Activated CD8-positive, alpha-beta memory T cell treated with anti-CD3 and anti-CD28 coated beads, Interleukin-2, amount 50 U/mL, for 48 hours (primary cell): ENCODE results near the gene RGSL1.
A peak's percentile ranks its signal among the peaks of the same experiment; 100 is the strongest.

Experiments
- DNase-seq: peaks from one replicate; pipeline ENCODE4 v3.0.0-alpha.2; 2020

Gene RGSL1

GRCh38 chr1:182595641-182596240 is 145.8 kb downstream of the RGSL1 start:
- DNase-seq: peak; percentile 82

- DNase-seq: no peak
Measured at GRCh38 chr1:182596934-182597333, 147.0 kb downstream of the RGSL1 start.

GRCh38 chr1:182598296-182598695 is 148.3 kb downstream of the RGSL1 start:
- DNase-seq: peak; percentile 46

- no peak for DNase-seq
Measured at GRCh38 chr1:182599339-182599738, 149.4 kb downstream of the RGSL1 start.

- no peak for DNase-seq
Measured at GRCh38 chr1:182600036-182600713, 150.2 kb downstream of the RGSL1 start.

- no peak for DNase-seq
Measured at GRCh38 chr1:182600745-182601415, 150.9 kb downstream of the RGSL1 start.

GRCh38 chr1:182601416-182601786 is 151.5 kb downstream of the RGSL1 start:
- peak; percentile 76 for DNase-seq

GRCh38 chr1:182601913-182602312 is 152.0 kb downstream of the RGSL1 start:
- no peak for DNase-seq

GRCh38 chr1:182602935-182603645 is 153.1 kb downstream of the RGSL1 start:
- DNase-seq: no peak

- DNase-seq: no peak
Measured at GRCh38 chr1:182603646-182604174, 153.8 kb downstream of the RGSL1 start.

- peak; percentile 96 for DNase-seq
Measured at GRCh38 chr1:182604175-182605164, 154.5 kb downstream of the RGSL1 start, which contains the start of gene RGS16. Gene RGS16, minus strand, starts transcription at chr1:182604389. Its CDS starts 130 bp downstream, at chr1:182604259.

- DNase-seq: peak; percentile 3
Measured at GRCh38 chr1:182607566-182607965, 157.6 kb downstream of the RGSL1 start.

GRCh38 chr1:182608236-182608635 is 158.3 kb downstream of the RGSL1 start:
- peak; percentile 13 for DNase-seq

- peak; percentile 48 for DNase-seq
Measured at GRCh38 chr1:182608845-182609610, 159.1 kb downstream of the RGSL1 start.
